ENCODE data around the gene SFXN5. TPM values are rescaled to one million over a fixed set of nuclear protein-coding genes. Genes with fewer than 3 reads are reported as not detected.

SFXN5 gene
- total RNA-seq, 1 donor from 2014 or later, result 9.8 TPM

DNA sequence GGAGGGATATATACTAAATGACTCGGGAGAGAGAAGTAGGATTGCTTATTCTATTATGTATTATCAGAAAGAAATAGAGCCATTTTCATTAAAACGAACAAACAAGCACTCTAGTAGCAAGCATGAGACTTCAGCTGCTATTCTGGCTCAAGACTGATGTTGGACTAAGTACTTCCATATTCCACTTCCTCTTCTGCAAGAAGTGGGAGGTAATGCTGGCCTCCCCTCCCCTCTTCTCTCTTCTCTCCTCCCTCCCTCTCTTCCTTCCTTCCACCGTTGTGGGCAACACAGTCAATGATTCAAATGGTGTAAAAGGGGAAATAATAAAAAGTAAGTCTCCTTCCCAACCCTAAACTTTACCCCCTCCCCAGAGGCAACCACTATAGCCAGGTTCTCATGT is 91.6 kb downstream of the SFXN5 start:
- no peak overlapping the region for H3K27ac ChIP-seq
- no peaks in the 10 kb centered on the region for H3K9me3 ChIP-seq
- H3K36me3 ChIP-seq, result no peaks in the 10 kb centered on the region
- H3K27me3 ChIP-seq, result no peaks in the 10 kb centered on the region
- intact Hi-C loops (cut with DNase I), result no loop called here
- no peak overlapping the region for H3K4me3 ChIP-seq
- TF ChIP-seq POLR2A (IDR thresholded peaks at IDR 0.05) (no peak), POLR2AphosphoS5 (IDR thresholded peaks at IDR 0.05; ENCODE audit: insufficient read depth in 1 of 2, low read depth in 1 of 2) (no peak)
- TF ChIP-seq, protein P1, sequence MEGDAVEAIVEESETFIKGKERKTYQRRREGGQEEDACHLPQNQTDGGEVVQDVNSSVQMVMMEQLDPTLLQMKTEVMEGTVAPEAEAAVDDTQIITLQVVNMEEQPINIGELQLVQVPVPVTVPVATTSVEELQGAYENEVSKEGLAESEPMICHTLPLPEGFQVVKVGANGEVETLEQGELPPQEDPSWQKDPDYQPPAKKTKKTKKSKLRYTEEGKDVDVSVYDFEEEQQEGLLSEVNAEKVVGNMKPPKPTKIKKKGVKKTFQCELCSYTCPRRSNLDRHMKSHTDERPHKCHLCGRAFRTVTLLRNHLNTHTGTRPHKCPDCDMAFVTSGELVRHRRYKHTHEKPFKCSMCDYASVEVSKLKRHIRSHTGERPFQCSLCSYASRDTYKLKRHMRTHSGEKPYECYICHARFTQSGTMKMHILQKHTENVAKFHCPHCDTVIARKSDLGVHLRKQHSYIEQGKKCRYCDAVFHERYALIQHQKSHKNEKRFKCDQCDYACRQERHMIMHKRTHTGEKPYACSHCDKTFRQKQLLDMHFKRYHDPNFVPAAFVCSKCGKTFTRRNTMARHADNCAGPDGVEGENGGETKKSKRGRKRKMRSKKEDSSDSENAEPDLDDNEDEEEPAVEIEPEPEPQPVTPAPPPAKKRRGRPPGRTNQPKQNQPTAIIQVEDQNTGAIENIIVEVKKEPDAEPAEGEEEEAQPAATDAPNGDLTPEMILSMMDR (IDR thresholded peaks at IDR 0.05), result no peak
- no peak for DNase-seq (ENCODE audit: extremely low spot score in 2 of 2)
- no peaks in the 10 kb centered on the region for H3K4me1 ChIP-seq

DNA sequence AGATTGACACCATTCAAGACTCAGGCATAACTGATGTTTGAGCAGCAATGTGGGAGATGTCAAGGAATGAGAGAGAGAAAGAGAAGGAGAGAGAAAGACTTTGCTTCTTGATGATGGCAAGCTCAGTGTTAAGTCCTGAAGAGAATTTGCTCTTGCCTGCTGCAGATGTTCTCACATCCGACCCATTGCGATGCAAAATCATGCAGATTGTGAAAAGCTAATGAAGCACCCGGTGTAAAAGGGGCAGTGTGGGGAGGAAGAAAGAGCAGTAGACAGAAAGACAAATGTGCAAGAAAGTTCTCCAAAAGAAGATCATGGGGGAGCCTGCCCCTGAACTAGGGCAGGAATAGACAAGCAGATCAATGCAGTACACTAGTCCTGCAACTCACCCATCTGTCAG is 96.5 kb downstream of the SFXN5 start:
- TF ChIP-seq POLR2A (IDR thresholded peaks at IDR 0.05), result no peak
- TF ChIP-seq, protein P1 (IDR thresholded peaks at IDR 0.05), result no peak
- no peak for TF ChIP-seq POLR2AphosphoS5 (IDR thresholded peaks at IDR 0.05; ENCODE audit: insufficient read depth in 1 of 2, low read depth in 1 of 2)
- no peak for DNase-seq (ENCODE audit: extremely low spot score in 2 of 2)
- H3K4me1 ChIP-seq, result no peaks in the 10 kb centered on the region
- no peaks in the 10 kb centered on the region for H3K36me3 ChIP-seq
- intact Hi-C loops (cut with DNase I), result no loop called here
- no peak overlapping the region for H3K4me3 ChIP-seq
- no peaks in the 10 kb centered on the region for H3K9me3 ChIP-seq
- no peaks in the 10 kb centered on the region for H3K27me3 ChIP-seq
- H3K27ac ChIP-seq, result no peak overlapping the region

DNA sequence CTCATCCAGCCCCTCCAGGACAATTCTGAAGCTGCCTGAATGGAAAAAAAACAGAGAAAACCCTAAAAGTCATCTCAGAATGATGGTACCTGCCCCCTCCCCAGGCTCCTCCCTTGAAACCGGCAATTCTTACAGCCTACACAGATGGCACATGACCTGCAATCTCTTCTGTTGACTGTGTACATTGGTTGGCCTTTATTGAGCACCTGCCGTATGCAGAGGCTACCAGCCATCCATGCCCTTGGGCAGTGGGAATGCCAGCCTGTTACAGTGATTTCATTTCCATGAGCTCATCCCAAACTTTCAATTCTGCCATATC is 97.1 kb downstream of the SFXN5 start:
- Histone ChIP-seq H3K4me3 (no peak overlapping the region), H3K4me1 (no peaks in the 10 kb centered on the region), H3K27ac (no peak overlapping the region), H3K27me3 (no peaks in the 10 kb centered on the region), H3K36me3 (no peaks in the 10 kb centered on the region), H3K9me3 (no peaks in the 10 kb centered on the region)
- DNase-seq (ENCODE audit: extremely low spot score in 2 of 2), result no peak
- no peak for TF ChIP-seq POLR2A (IDR thresholded peaks at IDR 0.05)
- TF ChIP-seq, protein P1 (IDR thresholded peaks at IDR 0.05), result no peak
- no peak for TF ChIP-seq POLR2AphosphoS5 (IDR thresholded peaks at IDR 0.05; ENCODE audit: insufficient read depth in 1 of 2, low read depth in 1 of 2)
- intact Hi-C loops (cut with DNase I), result no loop called here

DNA sequence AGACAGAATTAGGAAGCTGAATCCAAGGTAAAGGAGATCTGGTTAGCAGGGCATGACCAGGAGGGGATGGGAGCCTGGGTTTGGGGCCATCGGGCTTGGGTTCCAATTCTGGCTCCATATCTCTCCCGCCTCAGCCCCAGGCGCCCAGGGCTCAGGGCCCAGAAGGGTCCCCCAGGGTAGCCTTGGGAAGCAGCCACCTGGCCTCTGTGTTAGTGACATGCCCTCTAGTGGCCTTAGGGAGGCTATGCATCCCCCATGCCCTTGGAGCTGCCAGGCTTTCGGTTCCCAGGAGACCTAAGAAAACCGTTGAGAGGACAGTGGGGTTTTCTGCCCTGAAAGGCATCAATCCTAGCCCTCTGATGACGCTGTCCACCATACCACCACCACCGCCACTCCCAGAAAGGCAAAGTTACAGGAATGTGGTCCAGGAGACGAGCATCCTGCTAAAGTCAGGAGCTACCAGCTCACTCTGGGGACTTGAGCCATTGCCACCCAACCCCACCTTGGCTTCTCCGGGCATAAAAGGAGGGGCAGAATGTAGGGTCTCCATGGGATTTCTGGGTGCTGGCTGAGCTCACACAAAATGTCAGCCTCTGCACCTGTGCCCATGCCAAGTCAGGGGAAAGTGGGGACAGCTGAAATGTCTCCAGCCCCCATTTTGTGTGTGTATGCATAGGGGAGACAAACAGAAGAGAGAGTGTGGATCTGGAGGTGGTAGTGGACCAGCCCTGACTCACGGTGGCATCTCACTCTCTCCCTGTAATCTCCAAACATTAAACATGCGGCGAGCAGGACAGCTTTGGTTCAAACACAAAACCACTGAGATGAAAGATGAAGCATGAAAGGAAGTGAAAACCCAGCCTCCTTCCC is 97.7 kb downstream of the SFXN5 start:
- DNase-seq (ENCODE audit: extremely low spot score in 2 of 2), result no peak
- no peaks in the 10 kb centered on the region for H3K36me3 ChIP-seq
- H3K27ac ChIP-seq, result no peak overlapping the region
- no peaks in the 10 kb centered on the region for H3K4me1 ChIP-seq
- no peak for TF ChIP-seq POLR2AphosphoS5 (IDR thresholded peaks at IDR 0.05; ENCODE audit: insufficient read depth in 1 of 2, low read depth in 1 of 2)
- TF ChIP-seq, protein P1 (IDR thresholded peaks at IDR 0.05), result peak in 2 of 3 experiments; percentile 17 to 25
- intact Hi-C loops (cut with DNase I), result no loop called here
- no peaks in the 10 kb centered on the region for H3K27me3 ChIP-seq
- no peak overlapping the region for H3K4me3 ChIP-seq
- H3K9me3 ChIP-seq, result no peaks in the 10 kb centered on the region

DNA sequence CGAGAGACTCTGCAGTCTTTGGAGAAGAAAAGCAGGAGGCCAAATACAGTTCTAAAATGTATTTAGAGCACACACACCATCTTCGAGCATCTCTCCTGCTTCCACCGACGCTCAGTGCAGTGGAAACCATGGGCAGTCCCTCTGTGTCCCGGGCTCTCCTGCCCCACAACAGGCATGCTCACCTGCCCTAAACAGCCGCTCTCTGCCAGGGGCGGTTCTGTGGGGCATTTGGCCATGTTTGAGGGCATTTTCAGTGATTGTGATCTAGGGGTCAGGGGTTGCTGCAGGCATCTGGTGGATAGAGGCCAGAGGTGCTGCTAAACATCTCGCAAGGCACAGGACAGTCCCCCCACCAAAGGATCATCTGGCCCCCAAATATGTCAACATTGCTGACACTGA is 98.4 kb downstream of the SFXN5 start:
- Histone ChIP-seq H3K4me1 (no peaks in the 10 kb centered on the region), H3K9me3 (no peaks in the 10 kb centered on the region), H3K4me3 (no peak overlapping the region), H3K27me3 (no peaks in the 10 kb centered on the region), H3K36me3 (no peaks in the 10 kb centered on the region), H3K27ac (no peak overlapping the region)
- DNase-seq (ENCODE audit: extremely low spot score in 2 of 2), result no peak
- TF ChIP-seq POLR2A (IDR thresholded peaks at IDR 0.05) (no peak), POLR2AphosphoS5 (IDR thresholded peaks at IDR 0.05; ENCODE audit: insufficient read depth in 1 of 2, low read depth in 1 of 2) (no peak)
- TF ChIP-seq, protein P1 (IDR thresholded peaks at IDR 0.05), result no peak
- intact Hi-C loops (cut with DNase I), result no loop called here

Data from vagina (tissue), 2 donors.